ENCODE data around the gene CSPG5. TPM values are rescaled to one million over a fixed set of nuclear protein-coding genes. Genes with fewer than 3 reads are reported as not detected.

The CSPG5 gene
- 0.58 TPM for total RNA-seq

DNA sequence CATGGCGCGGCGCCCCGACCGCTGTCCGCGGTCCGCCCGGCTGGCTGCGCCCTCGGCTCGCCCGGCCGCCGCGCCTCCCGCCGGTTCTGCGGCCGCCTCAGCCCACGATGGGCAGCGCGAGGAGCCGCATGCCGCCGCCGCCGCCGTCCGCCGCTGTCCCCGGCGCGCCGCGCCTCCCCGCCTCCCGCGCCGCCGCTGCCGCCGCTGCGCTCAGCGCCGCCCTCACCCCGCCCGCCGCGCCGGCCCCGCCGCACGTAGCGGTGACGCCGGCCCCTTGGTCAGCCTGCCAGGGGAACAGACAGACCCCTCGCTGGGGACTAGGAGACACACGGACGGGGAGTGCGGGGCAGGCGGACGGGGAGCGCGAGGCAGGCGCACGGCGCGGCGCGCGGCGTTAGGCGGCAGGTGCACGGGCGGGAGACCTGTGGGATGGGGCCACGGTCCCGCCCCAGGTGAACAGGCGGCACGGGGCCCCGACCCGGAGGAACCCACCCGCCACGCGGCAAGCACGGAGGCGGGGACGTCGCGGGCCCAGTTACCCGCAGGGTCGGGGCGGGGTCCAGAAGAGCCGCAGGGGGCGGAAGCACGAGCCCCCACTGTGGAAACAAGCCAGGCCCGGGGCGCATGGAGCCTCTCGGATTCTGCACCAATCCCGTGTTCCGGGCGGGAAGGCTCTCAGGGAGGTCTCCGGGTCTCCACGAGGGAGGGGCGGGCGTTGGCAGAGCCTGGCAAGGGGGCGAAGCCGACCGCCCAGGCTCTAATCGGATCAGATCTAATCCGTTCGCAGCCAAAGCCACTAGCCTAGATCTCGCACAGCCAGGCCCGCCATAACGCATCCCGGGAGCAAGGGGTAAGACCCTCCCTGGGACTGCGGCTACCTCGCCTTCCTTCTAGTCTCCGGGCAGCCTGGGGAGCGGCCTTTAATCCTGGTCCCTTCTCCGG lies at the start of gene CSPG5:
TSS of gene CSPG5 (minus strand) at position 175 of the 942 bp plus-strand sequence. CDS start at position 3, 172 bp downstream.
- DNase-seq (ENCODE audit: low spot score) = no peak

DNA sequence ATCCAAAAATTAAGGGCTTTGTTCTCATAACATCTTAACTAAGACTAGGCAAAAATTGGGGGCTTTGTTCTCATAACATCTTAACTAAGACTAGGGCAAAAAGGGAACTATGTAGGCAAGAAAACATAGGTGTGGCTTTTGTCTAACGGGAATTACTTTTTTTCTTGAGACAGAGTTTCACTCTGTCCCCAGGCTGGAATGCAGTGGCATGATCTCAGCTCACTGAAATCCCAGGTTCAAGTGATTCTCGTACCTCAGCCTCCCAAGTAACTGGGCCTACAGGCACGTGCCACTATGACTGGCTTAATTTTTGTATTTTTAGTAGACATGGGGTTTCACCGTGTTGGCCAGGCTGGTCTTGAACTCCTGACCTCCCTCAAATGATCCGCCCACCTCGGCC lies 49.8 kb upstream of the CSPG5 start:
- no peak for DNase-seq (ENCODE audit: low spot score)

DNA sequence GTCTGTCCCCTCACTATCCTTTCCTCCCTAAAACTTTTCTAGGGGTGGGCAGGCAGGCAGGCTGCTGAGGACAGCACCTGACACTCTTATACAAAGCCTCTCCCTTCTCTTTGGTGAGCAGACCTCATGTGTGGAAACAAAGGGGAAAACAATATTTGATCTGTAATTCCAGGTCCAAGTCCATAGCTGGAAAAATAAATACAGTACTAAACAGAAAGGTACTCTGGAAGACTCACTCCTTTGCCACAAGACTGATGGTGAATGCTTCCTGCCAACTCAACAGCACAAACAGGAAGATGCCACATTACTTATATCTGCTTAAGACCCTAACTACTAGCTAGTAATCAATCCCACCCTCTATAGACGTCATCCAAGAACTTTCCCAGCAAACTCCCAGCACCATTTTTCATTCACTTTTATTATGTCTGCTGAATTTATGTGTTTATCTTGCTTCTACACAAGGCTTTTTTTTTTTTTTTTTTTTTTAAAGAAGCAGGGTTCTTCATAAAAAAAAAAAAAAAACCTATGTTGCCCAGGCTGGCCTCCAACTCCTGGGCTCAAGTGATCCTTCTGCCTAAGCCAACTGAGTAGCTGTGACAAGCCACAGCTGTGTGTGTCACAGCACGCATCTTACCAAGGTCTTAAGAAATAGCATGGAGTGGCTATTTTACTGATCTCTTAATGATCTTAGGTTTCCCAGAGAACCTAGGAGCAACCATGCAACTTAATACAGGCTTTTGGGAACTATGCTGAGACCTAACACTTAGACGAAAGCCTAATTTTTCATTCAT lies 44.2 kb upstream of the CSPG5 start:
- DNase-seq (ENCODE audit: low spot score) = no peak

- DNase-seq (ENCODE audit: low spot score) = no peak
Observed at GRCh38 chr3:47617086-47618010, 38.7 kb upstream of the CSPG5 start.

DNA sequence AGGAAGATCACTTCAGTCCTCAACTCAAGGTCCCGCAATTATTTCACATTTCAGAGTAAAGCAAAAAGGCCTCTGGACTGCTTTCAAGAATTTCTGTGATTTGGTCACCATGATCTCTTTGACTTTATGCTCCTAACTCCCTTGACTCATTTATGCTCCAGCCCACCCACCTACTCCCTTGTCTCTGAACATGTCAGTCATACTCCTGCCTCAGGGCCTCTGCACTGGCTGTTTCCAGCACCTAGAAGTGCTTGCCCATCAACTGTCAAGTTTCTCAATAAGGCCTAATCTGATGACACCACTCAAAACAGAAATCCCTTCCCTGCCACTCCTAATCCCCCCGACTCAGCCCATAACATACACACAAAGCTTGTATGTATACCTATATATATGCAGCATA lies 36.1 kb upstream of the CSPG5 start:
- DNase-seq (ENCODE audit: low spot score) = no peak

- no peak for DNase-seq (ENCODE audit: low spot score)
Observed at GRCh38 chr3:47613722-47614121, 35.1 kb upstream of the CSPG5 start.

DNA sequence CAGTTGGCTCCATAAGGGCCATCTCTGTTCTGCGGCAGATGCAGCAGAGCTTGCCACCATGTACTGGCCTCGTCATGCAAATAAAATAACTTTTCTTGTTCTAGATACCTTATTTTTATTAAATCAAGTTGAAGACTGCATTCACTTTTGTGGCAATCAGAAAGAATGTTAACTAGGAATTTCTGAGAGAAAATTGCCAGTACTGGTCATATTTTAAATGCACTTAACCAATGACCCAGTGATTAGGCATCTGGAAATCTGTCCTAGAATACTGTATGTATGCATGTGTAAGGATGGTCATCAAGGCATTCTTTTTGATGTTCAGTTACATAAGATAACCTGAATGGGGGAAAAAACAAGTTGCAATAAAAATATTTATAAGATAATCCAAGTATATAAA lies 34.2 kb upstream of the CSPG5 start:
- DNase-seq (ENCODE audit: low spot score) = no peak

DNA sequence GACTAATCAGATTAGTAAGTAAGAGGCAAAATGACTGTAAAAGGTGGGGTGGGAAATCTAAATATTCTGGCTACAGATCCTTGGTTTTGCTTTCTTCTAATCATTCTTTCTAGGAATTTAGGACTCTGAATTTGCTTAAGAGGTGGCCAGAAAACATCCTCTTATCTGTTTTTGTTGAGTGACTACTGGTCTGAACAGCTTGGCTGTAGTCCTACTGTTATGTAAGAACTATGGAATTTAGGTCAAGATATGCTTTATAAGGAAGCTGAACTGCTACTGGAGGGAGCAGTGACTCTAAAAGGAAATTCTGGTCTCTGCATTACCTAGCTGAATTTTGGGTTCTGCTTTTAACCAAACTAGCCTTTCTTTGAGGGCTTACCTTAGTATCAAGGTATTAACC lies 33.5 kb upstream of the CSPG5 start:
- DNase-seq (ENCODE audit: low spot score) = no peak

- DNase-seq (ENCODE audit: low spot score) = no peak
Observed at GRCh38 chr3:47611576-47611975, 32.9 kb upstream of the CSPG5 start.

DNA sequence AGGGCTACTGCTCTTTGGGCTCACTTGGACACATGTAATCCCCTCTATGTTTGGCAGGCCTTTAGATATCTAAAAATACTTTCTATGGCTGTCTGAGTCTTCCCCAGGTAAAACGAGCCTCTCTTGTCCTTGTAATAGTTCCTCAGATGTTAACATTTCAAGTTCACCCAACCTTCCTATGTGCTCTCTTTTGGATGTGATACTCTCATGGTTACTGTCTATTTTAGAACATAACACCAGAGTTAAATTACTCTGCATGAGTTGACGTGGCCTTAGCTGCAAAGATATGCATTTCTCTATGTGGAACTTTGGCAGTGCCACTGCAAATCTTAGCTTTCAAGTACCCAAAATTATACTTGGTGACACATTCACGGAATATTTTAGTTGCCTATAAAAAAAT lies 31.9 kb upstream of the CSPG5 start:
- DNase-seq (ENCODE audit: low spot score) = no peak

GRCh38 chr3:47607335-47607734 lies 28.7 kb upstream of the CSPG5 start:
- no peak for DNase-seq (ENCODE audit: low spot score)

DNA sequence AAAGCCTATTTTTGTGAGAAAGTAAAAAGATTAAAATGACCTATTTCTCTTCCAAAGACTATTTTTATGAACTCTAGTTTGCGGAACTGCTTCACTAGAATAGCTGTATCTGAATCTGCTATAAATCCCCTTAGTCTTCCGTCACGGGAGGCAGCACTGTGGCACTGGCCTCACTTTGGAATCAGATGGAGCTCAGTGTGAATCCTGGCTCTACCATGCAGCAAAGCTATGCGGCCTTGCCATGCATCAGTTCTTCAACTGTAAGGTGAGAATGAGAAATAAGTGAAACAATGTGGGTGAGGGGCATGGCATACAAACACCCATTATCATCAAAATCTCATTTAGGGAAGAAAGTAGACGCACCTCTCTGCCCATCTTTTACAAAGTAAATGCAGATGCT lies 27.5 kb upstream of the CSPG5 start:
- DNase-seq (ENCODE audit: low spot score) = no peak

GRCh38 chr3:47605652-47606051 lies 27.0 kb upstream of the CSPG5 start:
- no peak for DNase-seq (ENCODE audit: low spot score)

- DNase-seq (ENCODE audit: low spot score) = no peak
Observed at GRCh38 chr3:47604145-47604544, 25.5 kb upstream of the CSPG5 start.

DNA sequence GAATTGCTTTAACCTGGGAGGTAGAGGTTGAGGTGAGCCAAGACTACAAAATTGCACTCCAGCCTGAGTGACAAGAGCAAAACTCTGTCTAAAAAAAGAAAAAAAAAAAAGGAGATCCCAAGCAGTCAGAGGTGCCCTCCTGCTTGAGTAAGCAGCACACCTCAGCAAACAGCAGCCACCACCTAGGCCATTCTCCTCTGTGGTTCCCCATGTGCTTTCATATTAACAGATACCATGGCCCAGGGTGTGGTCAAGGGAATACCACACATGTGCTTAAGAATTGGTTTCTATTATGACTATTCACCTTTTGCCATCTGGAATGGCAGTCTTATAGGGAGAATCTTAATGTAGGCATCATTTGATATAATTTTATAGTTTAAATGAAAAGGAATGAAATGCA lies 24.7 kb upstream of the CSPG5 start:
- no peak for DNase-seq (ENCODE audit: low spot score)

GRCh38 chr3:47601281-47601680 lies 22.6 kb upstream of the CSPG5 start:
- no peak for DNase-seq (ENCODE audit: low spot score)

- DNase-seq (ENCODE audit: low spot score) = no peak
Observed at GRCh38 chr3:47594792-47595191, 16.1 kb upstream of the CSPG5 start.

- DNase-seq (ENCODE audit: low spot score) = no peak
Observed at GRCh38 chr3:47592066-47592795, 13.6 kb upstream of the CSPG5 start.

DNA sequence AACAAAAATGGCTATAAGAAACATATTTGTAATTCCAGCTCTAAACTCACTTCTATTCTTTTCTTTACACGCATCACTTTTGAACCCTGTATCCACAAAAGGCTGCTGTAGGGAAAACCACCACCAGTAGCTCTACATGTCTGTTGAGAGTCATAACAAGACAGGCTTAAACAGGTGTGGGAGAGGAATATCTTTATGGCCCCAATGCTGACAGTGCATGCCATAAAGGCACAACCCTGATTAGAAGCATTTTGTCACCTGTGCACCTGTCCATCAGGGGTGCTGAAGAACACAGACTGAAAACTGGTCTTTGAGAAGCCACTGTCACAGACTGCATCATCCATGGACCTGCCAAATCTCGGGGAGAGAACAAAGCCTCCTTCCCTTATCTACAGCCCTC lies 11.6 kb upstream of the CSPG5 start:
- DNase-seq (ENCODE audit: low spot score) = no peak

- no peak for DNase-seq (ENCODE audit: low spot score)
Observed at GRCh38 chr3:47588587-47588986, 9.9 kb upstream of the CSPG5 start.

DNA sequence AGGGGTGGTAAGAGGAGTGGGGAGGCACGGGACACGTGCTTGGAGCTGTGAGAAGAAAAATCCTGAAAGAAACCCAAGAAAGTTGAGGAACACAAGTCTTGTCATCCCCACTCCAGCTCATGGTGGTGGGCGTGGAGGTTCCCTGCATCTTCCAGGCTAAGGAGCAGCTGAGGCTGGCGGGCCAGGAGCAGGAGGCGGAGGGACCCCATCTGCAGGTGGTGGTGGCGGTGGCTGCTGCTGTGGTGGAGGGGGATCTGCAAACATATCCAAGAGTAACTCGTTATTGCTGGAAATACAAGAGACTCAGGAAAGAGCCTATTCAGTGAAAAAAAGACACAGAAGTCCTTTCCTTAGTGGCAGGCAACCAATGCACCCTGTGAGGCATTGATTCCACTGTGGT lies 9.4 kb upstream of the CSPG5 start:
- no peak for DNase-seq (ENCODE audit: low spot score)

Measured in mucosa of gallbladder (tissue), 1 donor.